GM12891 (cell line): ENCODE data around the gene CEP57L1.

Experiments used
- PAX5 ChIP-seq: IDR thresholded peaks from 2 replicates; pipeline ENCODE4 v1.6.1; 2011; ENCODE audit warnings: low read length, moderate library complexity, mild to moderate bottlenecking; ENCODE audit not compliant: insufficient read depth, severe bottlenecking
- POLR2A ChIP-seq: IDR thresholded peaks from 2 replicates; pipeline ENCODE4 v1.6.1; 2011; ENCODE audit warnings: low read depth, low read length, control low read depth
- POLR2AphosphoS5 ChIP-seq: IDR thresholded peaks from 2 replicates; pipeline ENCODE4 v1.6.1; 2011; ENCODE audit warnings: low read depth, low read length, control low read depth
- POU2F2 ChIP-seq: IDR thresholded peaks from 2 replicates; pipeline ENCODE4 v1.6.1; 2011; ENCODE audit warnings: low read depth, mild to moderate bottlenecking, control low read depth, low read length, moderate library complexity
- SPI1 ChIP-seq: IDR thresholded peaks from 2 replicates; pipeline ENCODE4 v1.6.1; 2011; ENCODE audit warnings: low read depth, low read length, control low read depth
- TAF1 ChIP-seq: IDR thresholded peaks from 2 replicates; pipeline ENCODE4 v1.6.1; 2011; ENCODE audit warnings: low read depth, low read length, control low read depth

DNA sequence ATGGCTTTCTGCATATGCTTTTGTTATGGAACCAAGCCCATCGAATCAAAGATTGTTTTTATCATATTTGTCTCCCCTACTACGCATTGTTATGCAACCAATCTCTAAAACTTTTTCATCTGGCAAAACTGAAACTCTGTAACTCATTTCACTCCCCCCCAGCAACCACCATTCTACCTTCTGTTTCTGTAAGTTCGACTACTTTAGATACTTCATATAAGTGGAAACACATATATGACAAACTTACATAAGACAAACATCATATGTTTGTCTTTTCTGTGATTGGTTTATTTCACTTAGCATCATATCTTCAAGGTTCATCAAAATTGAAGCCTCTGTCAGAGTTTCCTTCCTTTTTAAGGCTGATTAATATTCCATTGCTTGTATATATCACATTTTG is 34.8 kb downstream of the CEP57L1 start:
- TF ChIP-seq POLR2A (no peak), PAX5 (no peak), SPI1 (no peak), POLR2AphosphoS5 (no peak), TAF1 (no peak), POU2F2 (no peak)
